ENCODE measurements around the gene TMEM50A.
"Not testable (repeated sequence)": the region's sequence is repeated elsewhere in the genome, so short reads cannot be mapped to it uniquely, and the experiment has no call there.

Gene TMEM50A

DNA sequence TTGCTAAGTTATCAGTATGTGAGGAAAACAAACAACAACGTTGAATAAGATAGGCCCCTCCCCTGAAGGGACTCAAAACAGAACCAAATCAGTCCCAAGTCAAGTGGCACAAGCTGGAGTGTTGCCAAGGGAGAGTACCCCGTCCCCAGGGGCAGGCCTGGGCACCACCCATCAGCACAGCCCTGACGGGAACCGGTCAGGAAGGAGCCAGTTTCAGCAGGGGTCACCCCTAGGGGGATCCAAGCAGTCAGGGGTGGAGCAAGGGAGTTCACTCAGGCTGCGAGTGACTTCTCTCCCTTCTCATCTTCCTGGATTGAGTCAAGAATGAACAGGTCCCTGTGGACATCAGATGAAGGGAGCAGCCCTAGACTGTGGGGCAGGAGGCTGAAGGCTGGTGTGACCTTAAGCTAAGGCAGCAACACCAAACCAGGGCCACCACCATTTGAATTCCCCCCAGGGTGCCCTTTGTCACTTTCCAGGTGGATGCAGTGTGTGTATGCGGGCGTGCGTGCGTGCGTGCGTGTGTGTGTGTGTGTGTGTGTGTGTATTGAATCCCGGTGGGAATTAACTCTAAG lies 67.7 kb downstream of the TMEM50A start:
- CTCF ChIA-PET, result not testable (repeated sequence)

DNA sequence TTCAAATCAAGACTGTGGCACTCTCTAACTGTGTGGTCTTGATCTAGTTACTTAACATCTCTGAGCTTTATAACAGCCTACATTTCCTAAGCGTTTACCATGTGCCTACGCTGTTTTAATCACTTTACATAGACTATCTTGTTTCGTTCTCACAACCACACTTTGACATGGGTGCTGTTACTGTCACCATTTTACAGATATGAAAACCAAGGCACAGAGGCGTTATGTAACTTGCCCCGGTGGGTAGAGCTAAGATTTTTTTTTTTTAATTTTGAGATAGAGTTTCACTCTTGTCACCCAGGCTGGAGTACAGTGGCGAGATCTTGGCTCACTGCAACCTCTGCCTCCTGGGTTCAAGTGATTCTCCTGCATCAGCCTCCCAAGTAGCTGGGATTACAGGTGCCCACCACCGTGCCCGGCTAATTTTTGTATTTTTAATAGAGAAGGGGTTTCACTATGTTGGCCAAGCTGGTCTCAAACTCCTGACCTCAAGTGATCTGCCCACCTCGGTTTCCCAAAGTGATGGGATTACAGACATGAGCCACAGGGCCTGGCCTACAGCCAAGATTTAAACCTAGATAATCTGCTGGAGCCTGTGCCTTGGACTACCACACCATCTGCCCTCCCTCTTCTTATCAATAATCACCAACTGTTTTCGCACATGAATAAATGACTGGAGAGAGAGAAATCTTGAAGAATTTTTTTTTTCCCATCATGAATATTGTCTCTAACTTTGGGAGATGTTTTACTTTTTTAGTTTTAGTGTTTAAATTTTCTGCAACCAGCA lies 71.7 kb downstream of the TMEM50A start:
- H3K36me3 ChIP-seq (ENCODE audit: control insufficient read depth in 2 of 2, insufficient read depth in 1 of 2, low read length in 2 of 2); H3K9me3 ChIP-seq (ENCODE audit: control insufficient read depth, insufficient read depth, low read depth, low read length); H3K27ac ChIP-seq (ENCODE audit: extremely low read depth, low read depth, low read length); CTCF ChIA-PET; POLR2A ChIA-PET; H3K4me3 ChIP-seq (ENCODE audit: low read depth, low read length); H3K4me1 ChIP-seq (ENCODE audit: control insufficient read depth, insufficient read depth, low read length): not testable (repeated sequence)

More for the DNA sequence above, 67.7 kb downstream of the TMEM50A start:
- not testable (repeated sequence) for H3K4me1 ChIP-seq (ENCODE audit: control insufficient read depth, insufficient read depth, low read length); H3K27ac ChIP-seq (ENCODE audit: extremely low read depth, low read depth, low read length); H3K9me3 ChIP-seq (ENCODE audit: control insufficient read depth, insufficient read depth, low read depth, low read length); H3K4me3 ChIP-seq (ENCODE audit: low read depth, low read length); H3K36me3 ChIP-seq (ENCODE audit: control insufficient read depth in 2 of 2, insufficient read depth in 1 of 2, low read length in 2 of 2)
- TF ChIP-seq, protein P1, sequence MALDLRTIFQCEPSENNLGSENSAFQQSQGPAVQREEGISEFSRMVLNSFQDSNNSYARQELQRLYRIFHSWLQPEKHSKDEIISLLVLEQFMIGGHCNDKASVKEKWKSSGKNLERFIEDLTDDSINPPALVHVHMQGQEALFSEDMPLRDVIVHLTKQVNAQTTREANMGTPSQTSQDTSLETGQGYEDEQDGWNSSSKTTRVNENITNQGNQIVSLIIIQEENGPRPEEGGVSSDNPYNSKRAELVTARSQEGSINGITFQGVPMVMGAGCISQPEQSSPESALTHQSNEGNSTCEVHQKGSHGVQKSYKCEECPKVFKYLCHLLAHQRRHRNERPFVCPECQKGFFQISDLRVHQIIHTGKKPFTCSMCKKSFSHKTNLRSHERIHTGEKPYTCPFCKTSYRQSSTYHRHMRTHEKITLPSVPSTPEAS (tag by site-specific recombination; IDR thresholded peaks at IDR 0.05), result peak; percentile 32; the same call in 1 of the 2 replicates
- TF ChIP-seq, protein P2, sequence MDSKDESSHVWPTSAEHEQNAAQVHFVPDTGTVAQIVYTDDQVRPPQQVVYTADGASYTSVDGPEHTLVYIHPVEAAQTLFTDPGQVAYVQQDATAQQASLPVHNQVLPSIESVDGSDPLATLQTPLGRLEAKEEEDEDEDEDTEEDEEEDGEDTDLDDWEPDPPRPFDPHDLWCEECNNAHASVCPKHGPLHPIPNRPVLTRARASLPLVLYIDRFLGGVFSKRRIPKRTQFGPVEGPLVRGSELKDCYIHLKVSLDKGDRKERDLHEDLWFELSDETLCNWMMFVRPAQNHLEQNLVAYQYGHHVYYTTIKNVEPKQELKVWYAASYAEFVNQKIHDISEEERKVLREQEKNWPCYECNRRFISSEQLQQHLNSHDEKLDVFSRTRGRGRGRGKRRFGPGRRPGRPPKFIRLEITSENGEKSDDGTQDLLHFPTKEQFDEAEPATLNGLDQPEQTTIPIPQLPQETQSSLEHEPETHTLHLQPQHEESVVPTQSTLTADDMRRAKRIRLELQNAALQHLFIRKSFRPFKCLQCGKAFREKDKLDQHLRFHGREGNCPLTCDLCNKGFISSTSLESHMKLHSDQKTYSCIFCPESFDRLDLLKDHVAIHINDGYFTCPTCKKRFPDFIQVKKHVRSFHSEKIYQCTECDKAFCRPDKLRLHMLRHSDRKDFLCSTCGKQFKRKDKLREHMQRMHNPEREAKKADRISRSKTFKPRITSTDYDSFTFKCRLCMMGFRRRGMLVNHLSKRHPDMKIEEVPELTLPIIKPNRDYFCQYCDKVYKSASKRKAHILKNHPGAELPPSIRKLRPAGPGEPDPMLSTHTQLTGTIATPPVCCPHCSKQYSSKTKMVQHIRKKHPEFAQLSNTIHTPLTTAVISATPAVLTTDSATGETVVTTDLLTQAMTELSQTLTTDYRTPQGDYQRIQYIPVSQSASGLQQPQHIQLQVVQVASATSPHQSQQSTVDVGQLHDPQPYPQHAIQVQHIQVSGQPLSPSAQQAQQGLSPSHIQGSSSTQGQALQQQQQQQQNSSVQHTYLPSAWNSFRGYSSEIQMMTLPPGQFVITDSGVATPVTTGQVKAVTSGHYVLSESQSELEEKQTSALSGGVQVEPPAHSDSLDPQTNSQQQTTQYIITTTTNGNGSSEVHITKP (tag by site-specific recombination; IDR thresholded peaks at IDR 0.05), result peak; percentile 60
- TF ChIP-seq ZIC2 (tag by site-specific recombination; IDR thresholded peaks at IDR 0.05), result 0 out of 2 replicates have a peak, but pooled peaks have one; percentile 10
- POLR2A ChIA-PET, result interaction anchor here (0.7 kb wide), 1 partner anchor 26 kb away, joined by 3 read pairs; no protein-coding TSS in a partner anchor
